Activated gamma-delta T cell treated with anti-CD3 and anti-CD28 coated beads, Interleukin-2, amount 50 U/mL, for 16 hours (primary cell): ENCODE data around the gene CLECL1.
"Not testable (repeated sequence)": the region's sequence is repeated elsewhere in the genome, so short reads cannot be mapped to it uniquely, and the experiment has no call there.

Source experiments
- DNase-seq: peaks from one replicate; pipeline ENCODE4 v3.0.0-alpha.2; 2020; ENCODE audit warnings: low read depth

Gene CLECL1

DNA sequence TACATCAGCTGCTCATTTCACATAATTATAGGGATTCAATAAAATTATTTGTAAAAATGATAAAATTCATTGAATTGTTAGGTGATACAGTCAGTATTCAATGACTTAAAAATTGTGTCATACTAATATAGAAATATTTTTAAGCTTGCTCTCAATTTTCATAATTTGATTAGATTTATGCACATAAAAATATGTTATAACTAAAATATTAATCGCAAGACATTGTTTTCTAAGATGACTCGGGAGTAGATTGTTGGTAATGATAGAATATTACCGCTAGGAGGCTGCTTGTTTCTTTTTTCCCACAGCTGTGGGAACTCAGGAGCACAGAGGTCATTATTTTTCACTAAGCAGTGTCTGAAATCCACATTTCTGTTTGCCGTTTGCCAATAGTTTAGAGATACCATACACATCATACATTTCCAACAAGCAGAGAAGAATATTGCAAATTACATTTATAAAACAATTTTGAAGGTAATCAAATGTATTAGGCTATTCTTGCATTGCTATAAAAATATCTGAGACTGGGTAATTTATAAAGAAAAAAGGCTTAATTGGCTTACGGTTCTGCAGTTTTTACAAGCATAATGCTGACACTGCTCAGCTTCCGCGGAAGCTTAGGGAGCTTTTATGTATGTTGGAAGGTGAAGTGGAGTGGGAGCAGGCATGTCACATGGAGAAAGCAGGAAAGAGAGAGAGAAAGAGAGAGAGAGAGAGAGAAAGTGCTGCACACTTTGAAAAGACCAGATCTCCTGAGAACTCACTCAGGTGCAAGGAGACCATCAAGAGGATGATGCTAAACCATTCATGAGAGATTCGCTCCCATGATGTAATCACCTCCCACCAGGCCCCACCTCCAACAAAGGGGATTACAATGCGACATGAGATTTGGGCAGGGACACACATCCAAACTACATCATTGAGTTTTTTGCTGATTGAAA, 18.6 kb upstream of the CLECL1 start:
- no peak for DNase-seq

GRCh38 chr12:9750276-9751203, 17.6 kb upstream of the CLECL1 start:
- peak; percentile 42 for DNase-seq

- DNase-seq = no peak
These were observed 16.7 kb upstream of the CLECL1 start for GRCh38 chr12:9749640-9750039.

DNA sequence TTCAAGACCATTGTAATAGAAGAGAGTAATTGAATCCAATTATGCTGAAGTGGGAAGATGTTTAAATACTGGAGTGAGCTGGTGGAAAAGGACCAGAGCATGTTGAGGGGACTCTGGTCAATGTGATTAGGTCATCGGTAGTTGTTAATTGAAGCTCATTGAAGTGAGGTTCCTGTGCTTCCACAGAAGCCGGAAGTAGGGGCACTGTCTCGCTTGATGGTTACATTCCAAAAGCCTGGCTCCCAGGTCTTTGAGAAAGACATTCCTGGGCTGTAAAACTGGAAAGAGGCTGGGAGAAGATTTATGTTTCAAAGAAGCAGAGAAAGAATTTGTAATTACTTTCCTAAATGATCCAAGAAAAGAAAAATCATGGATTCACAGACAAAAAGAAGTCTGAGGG, 12.3 kb upstream of the CLECL1 start:
- no peak for DNase-seq

- DNase-seq = no peak
These were observed 9.8 kb upstream of the CLECL1 start for GRCh38 chr12:9742661-9743060.

DNA sequence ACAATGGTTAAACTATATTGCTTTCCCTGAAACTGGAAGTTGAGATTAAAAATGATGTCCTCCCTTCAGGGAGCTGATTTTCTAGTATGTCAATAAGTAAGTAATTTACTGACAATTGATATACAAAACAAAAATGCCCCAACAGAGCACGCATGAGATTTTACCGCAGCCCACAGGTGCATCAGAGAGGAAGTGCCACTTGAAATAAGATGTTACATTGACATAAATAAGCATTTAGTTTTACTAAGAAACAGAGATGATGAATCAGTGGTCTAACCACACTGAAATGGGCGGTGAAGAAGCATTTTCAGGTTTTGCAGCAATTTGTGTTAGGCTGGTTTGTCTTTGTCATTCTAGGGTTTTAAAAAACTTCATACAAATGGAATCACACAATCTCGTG, 8.8 kb upstream of the CLECL1 start:
- peak; percentile 59 for DNase-seq

GRCh38 chr12:9740106-9740750, 7.3 kb upstream of the CLECL1 start:
- no peak for DNase-seq

DNA sequence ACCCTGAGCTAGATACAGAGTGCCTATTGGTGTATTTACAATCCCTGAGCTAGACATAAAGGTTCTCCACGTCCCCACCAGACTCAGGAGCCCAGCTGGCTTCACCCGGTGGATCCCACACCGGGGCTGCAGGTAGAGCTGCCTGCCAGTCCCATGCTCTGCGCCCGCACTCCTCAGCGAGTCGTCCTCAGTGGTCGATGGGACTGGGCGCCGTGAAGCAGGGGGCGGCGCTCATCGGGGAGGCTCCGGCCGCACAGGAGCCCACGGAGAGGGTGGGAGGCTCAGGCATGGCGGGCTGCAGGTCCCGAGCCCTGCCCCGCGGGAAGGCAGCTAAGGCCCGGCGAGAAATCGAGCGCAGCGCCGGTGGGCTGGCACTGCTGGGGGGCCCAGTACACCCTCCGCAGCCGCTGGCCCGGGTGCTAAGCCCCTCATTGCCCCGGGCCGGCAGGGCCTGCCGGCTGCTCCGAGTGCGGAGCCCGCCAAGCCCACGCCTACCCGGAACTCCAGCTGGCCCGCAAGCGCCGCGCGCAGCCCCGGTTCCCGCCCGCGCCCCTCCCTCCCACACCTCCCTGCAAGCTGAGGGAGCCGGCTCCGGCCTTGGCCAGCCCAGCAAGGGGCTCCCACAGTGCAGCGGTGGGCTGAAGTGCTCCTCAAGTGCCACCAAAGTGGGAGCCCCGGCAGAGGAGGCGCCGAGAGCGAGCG, 6.7 kb upstream of the CLECL1 start:
- not testable (repeated sequence) for DNase-seq

DNA sequence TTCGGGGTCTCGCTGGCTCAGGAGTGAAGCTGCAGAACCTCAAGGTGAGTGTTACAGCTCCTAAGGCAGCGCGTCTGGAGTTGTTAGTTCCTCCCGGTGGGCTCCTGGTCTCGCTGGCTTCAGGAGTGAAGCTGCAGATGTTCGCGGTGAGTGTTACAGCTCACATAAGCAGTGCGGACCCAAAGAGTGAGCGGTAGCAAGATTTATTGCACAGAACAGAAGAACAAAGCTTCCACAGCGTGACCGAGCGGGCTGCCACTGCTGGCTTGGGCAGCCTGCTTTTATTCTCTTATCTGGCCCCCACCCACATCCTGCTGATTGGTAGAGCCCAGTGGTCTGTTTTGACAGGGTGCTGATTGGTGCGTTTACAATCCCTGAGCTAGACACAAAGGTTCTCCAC, 6.0 kb upstream of the CLECL1 start:
- DNase-seq = not testable (repeated sequence)

GRCh38 chr12:9736936-9737705, 4.2 kb upstream of the CLECL1 start:
- no peak for DNase-seq

DNA sequence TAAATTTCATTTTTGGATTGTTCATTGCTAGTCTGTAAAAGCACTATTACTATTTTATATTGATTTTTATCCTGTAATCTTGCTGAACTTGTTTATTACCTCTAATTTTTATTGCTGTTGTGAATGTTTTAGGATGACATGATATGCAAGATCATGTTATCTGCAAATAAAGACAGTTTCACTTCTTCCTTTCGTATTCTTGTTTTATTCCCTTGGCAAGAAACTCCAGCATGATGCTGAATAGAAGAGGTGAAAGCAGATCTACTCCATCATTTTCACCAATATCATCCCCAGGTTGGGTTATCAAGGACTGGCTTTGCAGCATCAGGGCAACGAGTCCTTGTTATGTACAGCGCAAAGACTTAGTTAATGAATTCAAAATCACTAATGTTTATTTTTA, 2.7 kb upstream of the CLECL1 start:
- DNase-seq = no peak

DNA sequence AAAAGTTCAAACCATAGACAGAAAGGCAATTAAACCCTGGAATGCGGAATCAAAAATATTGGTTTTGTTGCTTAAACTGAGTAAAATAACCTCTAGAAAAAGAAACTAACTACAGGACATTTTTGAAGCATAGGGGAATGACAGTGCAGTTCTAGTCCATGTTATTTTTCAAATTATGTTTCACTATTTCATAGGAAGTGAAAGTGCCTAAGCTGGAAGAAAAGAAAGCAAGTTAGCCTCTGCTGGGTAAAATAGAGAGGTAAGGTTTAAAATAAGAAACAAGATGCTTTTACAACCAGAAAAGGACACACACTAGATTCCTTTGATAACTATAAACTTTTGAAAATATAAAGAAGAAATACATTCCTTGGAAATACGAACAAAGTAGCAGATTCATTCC, 1.1 kb downstream of the CLECL1 start:
- no peak for DNase-seq

GRCh38 chr12:9731393-9731792, 1.5 kb downstream of the CLECL1 start:
- DNase-seq = no peak

- no peak for DNase-seq
These were observed 2.3 kb downstream of the CLECL1 start for GRCh38 chr12:9730591-9730990.

DNA sequence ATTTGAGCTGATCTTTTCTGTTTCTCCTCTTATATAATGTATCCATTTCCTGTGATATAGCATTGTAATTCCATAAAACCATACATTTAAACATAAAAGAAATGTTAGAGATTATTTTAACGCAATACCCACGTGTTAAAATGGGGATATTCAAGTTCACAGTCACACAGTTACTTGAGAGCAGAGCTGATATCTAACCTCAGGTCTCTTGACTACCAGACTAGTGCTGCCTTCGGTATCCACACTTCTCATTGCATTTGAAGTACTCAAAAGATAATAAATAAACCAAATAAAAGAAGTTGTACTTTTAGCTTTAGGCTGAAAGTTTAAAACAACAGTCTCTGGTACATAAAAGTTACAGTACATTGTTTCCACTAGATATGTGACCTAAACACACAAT, 2.9 kb downstream of the CLECL1 start:
- no peak for DNase-seq

DNA sequence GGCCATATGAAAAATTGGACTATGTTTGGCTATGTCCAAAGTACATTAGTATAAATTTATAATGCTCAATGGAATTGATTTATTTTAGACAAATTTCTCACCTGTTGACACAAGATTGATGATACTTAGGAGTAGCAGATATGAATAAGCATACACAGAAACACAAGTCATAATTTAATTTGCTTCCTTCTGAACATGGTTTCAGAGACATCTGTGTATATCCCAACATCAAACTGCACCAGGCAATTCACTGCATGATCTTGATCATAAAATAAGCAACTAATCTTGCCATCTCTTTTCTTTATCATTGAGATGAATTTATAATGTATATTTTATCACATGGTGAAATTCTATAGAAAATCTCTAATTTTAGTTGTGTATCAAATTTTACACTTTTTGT, 3.8 kb downstream of the CLECL1 start:
- DNase-seq = no peak

- DNase-seq = no peak
These were observed 5.1 kb downstream of the CLECL1 start for GRCh38 chr12:9727813-9728212.

GRCh38 chr12:9725213-9725870, 7.6 kb downstream of the CLECL1 start:
- no peak for DNase-seq

DNA sequence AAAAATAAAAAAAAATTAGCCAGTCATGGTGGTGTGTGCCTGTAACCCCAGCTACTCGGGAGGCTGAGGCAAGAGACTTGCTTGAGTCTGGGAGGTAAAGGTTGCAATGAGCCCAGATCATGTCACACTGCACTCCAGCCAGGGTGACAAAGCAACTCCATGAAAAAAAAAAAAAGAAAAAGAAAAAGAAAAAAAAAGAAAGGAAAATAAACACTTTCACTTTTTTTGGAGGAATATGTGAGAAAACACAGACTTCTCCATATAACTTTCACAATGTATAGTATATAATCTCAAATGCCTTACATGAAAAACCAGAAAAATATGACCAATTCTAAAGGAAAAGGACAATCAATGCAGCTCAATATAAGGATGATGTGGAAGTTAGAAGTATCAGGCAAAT, 8.9 kb downstream of the CLECL1 start:
- DNase-seq = no peak

- DNase-seq = no peak
These were observed 11.4 kb downstream of the CLECL1 start for GRCh38 chr12:9721394-9722092.
